Stimulated activated CD8-positive, alpha-beta memory T cell treated with anti-CD3 and anti-CD28 coated beads, Interleukin-7, amount 100 ng/mL, for 1 hour (primary cell): ENCODE measurements around the gene UGT2A2.
"Not testable (repeated sequence)": the region's sequence is repeated elsewhere in the genome, so short reads cannot be mapped to it uniquely, and the experiment has no call there.

ENCODE experiments used
- DNase-seq, 2 donors: peaks; one replicate each; pipeline ENCODE4 v3.0.0-alpha.2; 2020; ENCODE audit warnings: low read depth in 2 of 2

The UGT2A2 gene

GRCh38 chr4:69639542-69639941 is at the start of gene UGT2A2:
Gene UGT2A2 (minus strand): TSS chr4:69639642. CDS start chr4:69639640, 2 bp downstream.
- no peak for DNase-seq

GRCh38 chr4:69684804-69685203 is 45.4 kb upstream of the UGT2A2 start:
- DNase-seq: no peak

GRCh38 chr4:69668680-69669079 is 29.2 kb upstream of the UGT2A2 start:
- DNase-seq: no peak

GRCh38 chr4:69664009-69664408 is 24.6 kb upstream of the UGT2A2 start:
- not testable (repeated sequence) for DNase-seq

- not testable (repeated sequence) for DNase-seq
These were observed 21.8 kb upstream of the UGT2A2 start for GRCh38 chr4:69661130-69661803.

- no peak for DNase-seq
These were observed 18.7 kb upstream of the UGT2A2 start for GRCh38 chr4:69658133-69658532.

GRCh38 chr4:69656653-69657158 is 17.3 kb upstream of the UGT2A2 start:
- DNase-seq: no peak

- DNase-seq: no peak
These were observed 13.7 kb upstream of the UGT2A2 start, which contains the start of gene UGT2A1 for GRCh38 chr4:69653147-69653546. Gene UGT2A1 (minus strand): TSS chr4:69653247. CDS start chr4:69647644, 5,603 bp downstream.

GRCh38 chr4:69650872-69651271 is 11.4 kb upstream of the UGT2A2 start:
- no peak for DNase-seq

- DNase-seq: no peak
These were observed 10.2 kb upstream of the UGT2A2 start for GRCh38 chr4:69649629-69650028.

GRCh38 chr4:69649207-69649606 is 9.8 kb upstream of the UGT2A2 start:
- no peak for DNase-seq

GRCh38 chr4:69642961-69643360 is 3.5 kb upstream of the UGT2A2 start:
- no peak for DNase-seq

GRCh38 chr4:69640289-69640688 is 847 bp upstream of the UGT2A2 start:
- DNase-seq: no peak

GRCh38 chr4:69617083-69617694 is 22.3 kb downstream of the UGT2A2 start:
- no peak for DNase-seq

- DNase-seq: no peak
These were observed 29.0 kb downstream of the UGT2A2 start for GRCh38 chr4:69610484-69610883.

- DNase-seq: no peak
These were observed 38.4 kb downstream of the UGT2A2 start for GRCh38 chr4:69601065-69601464.

GRCh38 chr4:69600013-69600412 is 39.4 kb downstream of the UGT2A2 start:
- DNase-seq: no peak

GRCh38 chr4:69594382-69594781 is 45.1 kb downstream of the UGT2A2 start:
- DNase-seq: no peak

- DNase-seq: no peak
These were observed 48.1 kb downstream of the UGT2A2 start for GRCh38 chr4:69591364-69591763.

GRCh38 chr4:69589884-69590283 is 49.6 kb downstream of the UGT2A2 start:
- DNase-seq: no peak

GRCh38 chr4:69584135-69584534 is 55.3 kb downstream of the UGT2A2 start:
- DNase-seq: no peak

- no peak for DNase-seq
These were observed 55.9 kb downstream of the UGT2A2 start for GRCh38 chr4:69583543-69583942.

- no peak for DNase-seq
These were observed 62.2 kb downstream of the UGT2A2 start for GRCh38 chr4:69577245-69577644.
